HepG2 (cell line): ENCODE measurements around the gene PHYHIPL. TPM values are rescaled to one million over a fixed set of nuclear protein-coding genes. Genes with fewer than 3 reads are reported as not detected.
A peak's percentile ranks its signal among the peaks of the same experiment; 100 is the strongest.

ENCODE experiments used
- CREB1 ChIP-seq, 2 experiments: fragments of 450-650 bp in 1 of 2; IDR thresholded peaks; 2 replicates each; pipeline ENCODE4 v1.6.1; 2016 to 2017; ENCODE audit warnings: control low read depth in 1 of 2, mild to moderate bottlenecking in 1 of 2, missing compliant biosample characterization in 1 of 2, missing genetic modification characterization in 1 of 2
- GRHL1 ChIP-seq: sonication (generic); formaldehyde crosslinking; conservative IDR thresholded peaks from 2 replicates; pipeline ENCODE4 v1.8.0; 2022; ENCODE audit warnings: missing genetic modification reagents
- IKZF4 ChIP-seq: sonication (generic); formaldehyde crosslinking; IDR thresholded peaks from 2 replicates; pipeline ENCODE4 v1.5.1; 2020; ENCODE audit warnings: borderline replicate concordance, mild to moderate bottlenecking, low read depth, missing genetic modification reagents; ENCODE audit errors: not compliant biosample characterization
- KIAA2018 ChIP-seq: sonication (generic); formaldehyde crosslinking; IDR thresholded peaks from 2 replicates; pipeline ENCODE4 v1.5.0; 2020; ENCODE audit warnings: mild to moderate bottlenecking, missing genetic modification reagents, borderline replicate concordance
- ZNF407 ChIP-seq: sonication (generic); formaldehyde crosslinking; IDR thresholded peaks from one replicate; pipeline ENCODE4 v1.5.1; 2020; ENCODE audit warnings: mild to moderate bottlenecking, missing genetic modification reagents; ENCODE audit errors: not compliant biosample characterization
- ZUFSP ChIP-seq: sonication (generic); formaldehyde crosslinking; IDR thresholded peaks from 2 replicates; pipeline ENCODE4 v1.9.0; 2021; ENCODE audit warnings: missing genetic modification reagents, mild to moderate bottlenecking, borderline replicate concordance
- polyA plus RNA-seq, 8 experiments: library from polyadenylated mRNA; depleted of rRNA in 3 of 8; stranded (reverse) in 7 of 8; unstranded in 1 of 8; fragments of >200 nt; fragmentation: Illumina TruSeq in 4 of 8; extraction: Trizol in 4 of 8; gene quantifications; 2 replicates each; pipeline versions ENCODE4 v1.2.1 to v1.2.3, GENCODE V29; 2011 to 2016; ENCODE audit warnings: low read depth in 4 of 8, missing spikeins in 1 of 8, mixed read lengths in 1 of 8; ENCODE audit not compliant: insufficient read depth in 1 of 8
- total RNA-seq, 5 experiments: library from RNA; depleted of rRNA; stranded (reverse); fragments of >200 nt; fragmentation: Illumina TruSeq; extraction: Trizol; gene quantifications; 2 replicates each; pipeline ENCODE4 v1.2.3, GENCODE V29; 2016; ENCODE audit warnings: low read depth in 1 of 5

PHYHIPL gene
- total and polyA plus RNA-seq, 2 of the 13 experiments (the other 11 are each of a cell fraction or from before 2014, with no cell fraction given), result 40.6 to 78.5 TPM

GRCh38 chr10:59176241-59177030 lies at the start of gene PHYHIPL (continued):
- no peak for TF ChIP-seq KIAA2018 (CRISPR knock-in tag)
- TF ChIP-seq ZNF407 (CRISPR knock-in tag), result peak; percentile 44
- TF ChIP-seq IKZF4 (CRISPR knock-in tag), result no peak
- no peak for TF ChIP-seq ZUFSP
- TF ChIP-seq CREB1 (IDR thresholded peaks at IDR 0.05), result no peak
- TF ChIP-seq CREB1 (CRISPR knock-in tag; IDR thresholded peaks at IDR 0.05), result no peak
- no peak for TF ChIP-seq GRHL1
